GM19372 (cell line): ENCODE measurements around the gene MMEL1.

ENCODE experiments used
- ATAC-seq: cut with Tn5 transposase; IDR thresholded peaks from one replicate; pipeline ENCODE4 v1.9.1; 2021; ENCODE audit warnings: mild to moderate bottlenecking, low read depth, moderate library complexity; ENCODE audit not compliant: unreplicated experiment

Gene MMEL1

GRCh38 chr1:2594001-2594640, 38.7 kb downstream of the MMEL1 start:
- no peak for ATAC-seq

- ATAC-seq = no peak
Measured at GRCh38 chr1:2593251-2593878, 39.5 kb downstream of the MMEL1 start.

- no peak for ATAC-seq
Measured at GRCh38 chr1:2592672-2593071, 40.1 kb downstream of the MMEL1 start.

GRCh38 chr1:2591581-2592261, 41.1 kb downstream of the MMEL1 start:
- no peak for ATAC-seq

- ATAC-seq = no peak
Measured at GRCh38 chr1:2591233-2591580, 41.6 kb downstream of the MMEL1 start.

- no peak for ATAC-seq
Measured at GRCh38 chr1:2590233-2591141, 42.3 kb downstream of the MMEL1 start.

GRCh38 chr1:2589431-2590232, 43.2 kb downstream of the MMEL1 start:
- ATAC-seq = no peak

GRCh38 chr1:2588661-2589430, 44.0 kb downstream of the MMEL1 start:
- ATAC-seq = no peak

GRCh38 chr1:2587860-2588571, 44.8 kb downstream of the MMEL1 start:
- ATAC-seq = no peak

- peak; percentile 7 for ATAC-seq
Measured at GRCh38 chr1:2587071-2587859, 45.6 kb downstream of the MMEL1 start.

- peak; percentile 71 for ATAC-seq
Measured at GRCh38 chr1:2586154-2587070, 46.4 kb downstream of the MMEL1 start, which contains the start of gene PRXL2B. Gene PRXL2B, plus strand, starts transcription at chr1:2586777. Its CDS starts 109 bp downstream, at chr1:2586886.

- no peak for ATAC-seq
Measured at GRCh38 chr1:2585318-2586092, 47.3 kb downstream of the MMEL1 start.

GRCh38 chr1:2584686-2585317, 48.0 kb downstream of the MMEL1 start:
- ATAC-seq = no peak

GRCh38 chr1:2583871-2584351, 48.9 kb downstream of the MMEL1 start:
- ATAC-seq = no peak

- ATAC-seq = no peak
Measured at GRCh38 chr1:2583331-2583791, 49.5 kb downstream of the MMEL1 start.
